Activated CD8-positive, alpha-beta T cell treated with anti-CD3 and anti-CD28 coated beads for 36 hours (primary cell): ENCODE data around the gene CLDN5. TPM values are rescaled to one million over a fixed set of nuclear protein-coding genes. Genes with fewer than 3 reads are reported as not detected.

Experiments used
- ATAC-seq: fragments of 200-7000 bp; cut with Tn5 transposase; one replicate; pipeline ENCODE4 v1.10.0; 2021; ENCODE audit warnings: mild to moderate bottlenecking, moderate library complexity
- CTCF ChIA-PET: fragments of 350-600 bp; sonication (Branson Sonifier 250); formaldehyde crosslinking; loops from one replicate; lab custom pipeline; 2021; ENCODE audit warnings: antibody characterized with exemption; lab: Charles Lee
- POLR2A ChIA-PET: fragments of 350-600 bp; sonication (Branson Sonifier 250); formaldehyde crosslinking; loops from one replicate; lab custom pipeline; 2021; ENCODE audit warnings: antibody characterized with exemption; lab: Charles Lee
- DNase-seq: peaks from one replicate; pipeline ENCODE4 v3.0.0-alpha.2; 2020
- H3K27ac Mint-ChIP-seq: one replicate; pipeline ENCODE4 v1.8.0; 2021; ENCODE audit warnings: mild to moderate bottlenecking, mixed read lengths
- H3K27me3 Mint-ChIP-seq: one replicate; pipeline ENCODE4 v1.8.0; 2021; ENCODE audit warnings: mixed read lengths
- H3K36me3 Mint-ChIP-seq: one replicate; pipeline ENCODE4 v1.8.0; 2021; ENCODE audit warnings: low read depth, mixed read lengths
- H3K4me1 Mint-ChIP-seq: one replicate; pipeline ENCODE4 v1.8.0; 2021; ENCODE audit warnings: low read depth, mixed read lengths
- H3K4me3 Mint-ChIP-seq: one replicate; pipeline ENCODE4 v1.8.0; 2021; ENCODE audit warnings: mild to moderate bottlenecking, moderate library complexity, mixed read lengths
- H3K9me3 Mint-ChIP-seq: one replicate; pipeline ENCODE4 v1.8.0; 2021; ENCODE audit warnings: mixed read lengths
- CTCF ChIP-seq: fragments of 200-600 bp; IDR thresholded peaks from one replicate; pipeline ENCODE4 v1.8.0; 2022; ENCODE audit warnings: antibody characterized with exemption, mild to moderate bottlenecking
- intact Hi-C: fragments of 100-400 bp; cut with micrococcal nuclease; formaldehyde crosslinking; loops from one replicate; pipeline ENCODE4 v1.10.0; 2022
- total RNA-seq, 2 experiments: library from RNA; stranded (reverse); gene quantifications; one replicate each; pipeline ENCODE4 v1.2.3, GENCODE V29; 2021

CLDN5 gene
- total RNA-seq, 2 experiments from 2014 or later = not detected

GRCh38 chr22:19565382-19566278, 41.4 kb upstream of the CLDN5 start:
- ATAC-seq (no peak), DNase-seq (no peak)
- H3K9me3 Mint-ChIP-seq = no peaks in the 10 kb centered on the region
- intact Hi-C loops = no loop called here
- H3K27ac Mint-ChIP-seq = no peak overlapping the region
- POLR2A ChIA-PET = interaction anchor here (1.0 kb wide), 2 partner anchors 14 to 28 kb away, joined by 3 read pairs; no protein-coding TSS in a partner anchor
- no peak for TF ChIP-seq CTCF
- H3K4me3 Mint-ChIP-seq = no peak overlapping the region
- CTCF ChIA-PET = interaction anchor here (1.4 kb wide), 1 partner anchor 114 kb away, joined by 4 read pairs; no protein-coding TSS in a partner anchor
- no peaks in the 10 kb centered on the region for H3K27me3 Mint-ChIP-seq
- H3K36me3 Mint-ChIP-seq = no peaks in the 10 kb centered on the region
- H3K4me1 Mint-ChIP-seq = no peaks in the 10 kb centered on the region

GRCh38 chr22:19559956-19560355, 35.7 kb upstream of the CLDN5 start:
- TF ChIP-seq CTCF = no peak
- intact Hi-C loops = no loop called here
- H3K27me3 Mint-ChIP-seq = no peaks in the 10 kb centered on the region
- ATAC-seq (no peak), DNase-seq (no peak)
- ChIA-PET CTCF (interaction anchor here (1.2 kb wide), 1 partner anchor 70 kb away, joined by 4 read pairs; no protein-coding TSS in a partner anchor), POLR2A (no interaction called here)
- no peaks in the 10 kb centered on the region for H3K4me1 Mint-ChIP-seq
- no peaks in the 10 kb centered on the region for H3K36me3 Mint-ChIP-seq
- no peak overlapping the region for H3K4me3 Mint-ChIP-seq
- no peaks in the 10 kb centered on the region for H3K9me3 Mint-ChIP-seq
- H3K27ac Mint-ChIP-seq = no peak overlapping the region

GRCh38 chr22:19559324-19559811, 35.2 kb upstream of the CLDN5 start:
- CTCF ChIA-PET = interaction anchor here (1.3 to 1.4 kb wide), 2 partner anchors 34 to 70 kb away, joined by 3 to 5 read pairs; no protein-coding TSS in a partner anchor

GRCh38 chr22:19556963-19557545, 32.8 kb upstream of the CLDN5 start:
- intact Hi-C loops = no loop called here
- H3K9me3 Mint-ChIP-seq = peaks cover 3% of the 10 kb centered on the region

More at GRCh38 chr22:19559324-19559811, 35.2 kb upstream of the CLDN5 start:
- Mint-ChIP-seq H3K27ac (no peak overlapping the region), H3K4me3 (no peak overlapping the region), H3K27me3 (no peaks in the 10 kb centered on the region), H3K9me3 (no peaks in the 10 kb centered on the region), H3K36me3 (no peaks in the 10 kb centered on the region), H3K4me1 (no peaks in the 10 kb centered on the region)
- TF ChIP-seq CTCF = no peak
- DNase-seq = no peak
- no peak for ATAC-seq
- POLR2A ChIA-PET = no interaction called here
- intact Hi-C loops = no loop called here

More at GRCh38 chr22:19556963-19557545, 32.8 kb upstream of the CLDN5 start:
- TF ChIP-seq CTCF = no peak
- peaks cover 2% of the 10 kb centered on the region for H3K27me3 Mint-ChIP-seq
- DNase-seq (no peak), ATAC-seq (no peak)
- POLR2A ChIA-PET = no interaction called here
- H3K36me3 Mint-ChIP-seq = no peaks in the 10 kb centered on the region
- no peak overlapping the region for H3K4me3 Mint-ChIP-seq
- CTCF ChIA-PET = no interaction called here
- no peaks in the 10 kb centered on the region for H3K4me1 Mint-ChIP-seq
- H3K27ac Mint-ChIP-seq = no peak overlapping the region
